Stimulated activated CD4-positive, alpha-beta T cell treated with anti-CD3 and anti-CD28 coated beads, Interleukin-1b, Interleukin-23, amount 100 ng/mL, for 1 hour (primary cell): ENCODE results near the gene PITRM1.
"Not testable (repeated sequence)": the region's sequence is repeated elsewhere in the genome, so short reads cannot be mapped to it uniquely, and the experiment has no call there.

ENCODE experiments used
- DNase-seq, 2 donors: peaks; one replicate each; pipeline ENCODE4 v3.0.0-alpha.2; 2020; ENCODE audit warnings: low read depth in 2 of 2

PITRM1 gene

GRCh38 chr10:3122486-3123205 is 49.9 kb downstream of the PITRM1 start:
- no peak for DNase-seq

GRCh38 chr10:3122034-3122433 is 50.5 kb downstream of the PITRM1 start:
- DNase-seq, result no peak

- no peak for DNase-seq
These were observed 52.7 kb downstream of the PITRM1 start for GRCh38 chr10:3119796-3120459.

- no peak for DNase-seq
These were observed 53.9 kb downstream of the PITRM1 start for GRCh38 chr10:3118641-3119091.

GRCh38 chr10:3117486-3117885 is 55.1 kb downstream of the PITRM1 start:
- DNase-seq, result no peak

GRCh38 chr10:3116508-3117100 is 56.0 kb downstream of the PITRM1 start:
- DNase-seq, result no peak

- DNase-seq, result no peak
These were observed 56.9 kb downstream of the PITRM1 start for GRCh38 chr10:3115685-3116084.

GRCh38 chr10:3113343-3113720 is 59.2 kb downstream of the PITRM1 start:
- DNase-seq, result no peak

- DNase-seq, result no peak
These were observed 60.9 kb downstream of the PITRM1 start for GRCh38 chr10:3111621-3112163.

- no peak for DNase-seq
These were observed 61.6 kb downstream of the PITRM1 start for GRCh38 chr10:3110782-3111620.

- DNase-seq, result no peak
These were observed 62.9 kb downstream of the PITRM1 start for GRCh38 chr10:3109633-3110032.

GRCh38 chr10:3109196-3109595 is 63.4 kb downstream of the PITRM1 start:
- no peak for DNase-seq

- DNase-seq, result no peak
These were observed 63.9 kb downstream of the PITRM1 start for GRCh38 chr10:3108575-3109105.

- DNase-seq, result no peak
These were observed 64.5 kb downstream of the PITRM1 start for GRCh38 chr10:3108033-3108432.

GRCh38 chr10:3107426-3107961 is 65.1 kb downstream of the PITRM1 start:
- DNase-seq, result no peak

- DNase-seq, result no peak
These were observed 65.6 kb downstream of the PITRM1 start for GRCh38 chr10:3106928-3107425.

- not testable (repeated sequence) for DNase-seq
These were observed 66.3 kb downstream of the PITRM1 start for GRCh38 chr10:3106328-3106727.

GRCh38 chr10:3105905-3106304 is 66.7 kb downstream of the PITRM1 start:
- no peak for DNase-seq

GRCh38 chr10:3105166-3105565 is 67.4 kb downstream of the PITRM1 start:
- no peak for DNase-seq

- no peak for DNase-seq
These were observed 68.2 kb downstream of the PITRM1 start for GRCh38 chr10:3104251-3104918.

GRCh38 chr10:3103646-3104045 is 68.9 kb downstream of the PITRM1 start:
- DNase-seq, result no peak
